Neuronal stem cell (in vitro differentiated cells): ENCODE measurements around the gene CREBL2.

Experiments used
- DNase-seq: peaks from one replicate; pipeline ENCODE4 v3.0.0-alpha.2; 2013; ENCODE audit warnings: low spot score
- H2AFZ ChIP-seq: one replicate; pipeline ENCODE4 v1.6.1; 2013; ENCODE audit warnings: mild to moderate bottlenecking, low read length, inconsistent platforms
- H2AK5ac ChIP-seq: 2 replicates; pipeline ENCODE4 v1.6.1; 2013; ENCODE audit warnings: low read depth, mild to moderate bottlenecking, inconsistent platforms, low read length, moderate library complexity, mixed read lengths
- H2BK120ac ChIP-seq: 2 replicates; pipeline ENCODE4 v1.6.1; 2013; ENCODE audit warnings: low read depth, mild to moderate bottlenecking, inconsistent platforms, low read length, moderate library complexity, mixed read lengths
- H2BK12ac ChIP-seq: one replicate; pipeline ENCODE4 v1.6.1; 2013; ENCODE audit warnings: low read length, inconsistent platforms
- H2BK15ac ChIP-seq: 2 replicates; pipeline ENCODE4 v1.6.1; 2013; ENCODE audit warnings: mild to moderate bottlenecking, low read length, inconsistent platforms, mixed read lengths
- H2BK5ac ChIP-seq: one replicate; pipeline ENCODE4 v1.6.1; 2013; ENCODE audit warnings: inconsistent platforms, mild to moderate bottlenecking, low read length, moderate library complexity
- H3K14ac ChIP-seq: one replicate; pipeline ENCODE4 v1.6.1; 2013; ENCODE audit warnings: low read length, inconsistent platforms
- H3K18ac ChIP-seq: 2 replicates; pipeline ENCODE4 v1.6.1; 2013; ENCODE audit warnings: low read length, inconsistent platforms
- H3K23ac ChIP-seq: 2 replicates; pipeline ENCODE4 v1.6.1; 2013; ENCODE audit warnings: low read depth, mild to moderate bottlenecking, mixed read lengths, low read length, inconsistent platforms; ENCODE audit not compliant: poor library complexity
- H3K27ac ChIP-seq: replicated peaks from 3 replicates; pipeline ENCODE4 v1.5.1; 2013; ENCODE audit warnings: low read length, inconsistent platforms
- H3K27me3 ChIP-seq, 3 experiments: 2 replicates each; pipeline ENCODE4 v1.6.1; 2013; ENCODE audit warnings: low read length in 3 of 3, mild to moderate bottlenecking in 2 of 3, inconsistent platforms in 1 of 3, low read depth in 1 of 3, mixed read lengths in 1 of 3, moderate library complexity in 1 of 3; ENCODE audit not compliant: control insufficient read depth in 3 of 3, insufficient read depth in 3 of 3
- H3K36me3 ChIP-seq, 2 donors: replicated peaks in 1 of 2; 2 replicates each; pipeline ENCODE4 v1.6.1; 2013; ENCODE audit warnings: low read length in 2 of 2; ENCODE audit not compliant: control insufficient read depth in 2 of 2, insufficient read depth in 2 of 2
- H3K4ac ChIP-seq: 2 replicates; pipeline ENCODE4 v1.6.1; 2013; ENCODE audit warnings: inconsistent platforms, mild to moderate bottlenecking, low read length, moderate library complexity
- H3K4me1 ChIP-seq, 2 donors: 1 replicate in 1 of 2; 2 replicates in 1 of 2; pipeline ENCODE4 v1.6.1; 2013; ENCODE audit warnings: low read length in 2 of 2, low read depth in 1 of 2; ENCODE audit not compliant: control insufficient read depth in 2 of 2, insufficient read depth in 1 of 2
- H3K4me2 ChIP-seq: one replicate; pipeline ENCODE4 v1.6.1; 2013; ENCODE audit warnings: mild to moderate bottlenecking, low read length, inconsistent platforms; ENCODE audit not compliant: insufficient read depth, poor library complexity, severe bottlenecking
- H3K4me3 ChIP-seq, 2 donors: 2 replicates each; pipeline ENCODE4 v1.5.1; 2013; ENCODE audit warnings: low read length in 2 of 2, mild to moderate bottlenecking in 2 of 2, inconsistent platforms in 1 of 2, moderate library complexity in 1 of 2
- H3K79me1 ChIP-seq: one replicate; pipeline ENCODE4 v1.6.1; 2013; ENCODE audit warnings: low read depth, mild to moderate bottlenecking, inconsistent platforms, low read length, moderate library complexity
- H3K9ac ChIP-seq: one replicate; pipeline ENCODE4 v1.6.1; 2013; ENCODE audit warnings: mild to moderate bottlenecking, low read depth, low read length, inconsistent platforms; ENCODE audit not compliant: poor library complexity
- H3K9me3 ChIP-seq, 2 donors: replicated peaks in 1 of 2; 2 replicates each; pipeline versions ENCODE3 to v1.6.1; 2013; ENCODE audit warnings: low read length in 2 of 2, mild to moderate bottlenecking in 2 of 2, inconsistent platforms in 1 of 2, low read depth in 1 of 2, mixed read lengths in 1 of 2, moderate library complexity in 1 of 2; ENCODE audit not compliant: control insufficient read depth in 2 of 2, insufficient read depth in 1 of 2
- H4K8ac ChIP-seq: one replicate; pipeline ENCODE4 v1.6.1; 2013; ENCODE audit warnings: low read depth, mild to moderate bottlenecking, inconsistent platforms, low read length, moderate library complexity
- H4K91ac ChIP-seq: one replicate; pipeline ENCODE4 v1.6.1; 2013; ENCODE audit warnings: low read length, low read depth, mild to moderate bottlenecking, inconsistent platforms; ENCODE audit not compliant: poor library complexity
- WGBS, 2 donors: extraction: QIAGEN DNeasy Blood & Tissue Kit; methylation state at CpG; one replicate each; pipeline ENCODE4 v1.1.7; 2013; ENCODE audit warnings: missing lambda C conversion rate in 2 of 2, mixed read lengths in 1 of 2; ENCODE audit not compliant: insufficient read length in 2 of 2, insufficient replicate concordance in 1 of 2; ENCODE audit errors: extremely low coverage in 2 of 2; 5-methylcytosine and 5-hydroxymethylcytosine counted together

Gene CREBL2

DNA sequence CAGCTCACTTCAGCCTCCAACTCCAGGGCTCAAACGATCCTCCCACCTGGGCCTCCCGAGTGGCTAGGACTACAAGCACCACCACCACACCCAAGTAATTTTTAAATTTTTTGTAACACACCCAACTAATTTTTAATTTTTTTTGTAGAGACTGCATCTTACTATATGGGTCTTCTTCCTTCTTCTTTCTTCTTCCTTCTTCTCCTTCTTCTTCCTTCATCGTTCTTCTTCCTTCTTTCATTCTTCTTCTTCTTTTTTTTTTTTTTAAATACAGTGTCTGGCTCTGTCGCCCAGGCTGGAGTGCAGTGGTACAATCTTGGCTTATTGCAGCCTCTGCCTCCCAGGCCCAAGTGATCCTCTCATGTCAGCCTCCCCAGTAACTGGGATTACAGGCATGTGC, 965 bp upstream of the CREBL2 start:
- H4K91ac ChIP-seq = no peak overlapping the region
- peak overlapping the region; percentile 80 for H3K27ac ChIP-seq
- no peak overlapping the region for H3K4me2 ChIP-seq
- H3K14ac ChIP-seq = no peak overlapping the region
- H4K8ac ChIP-seq = no peak overlapping the region
- no peaks in the 10 kb centered on the region for H3K27me3 ChIP-seq
- H2BK15ac ChIP-seq = no peak overlapping the region
- H3K9me3 ChIP-seq = no peaks in the 10 kb centered on the region
- H2BK5ac ChIP-seq = no peak overlapping the region
- H3K9ac ChIP-seq = peak overlapping the region; percentile 55
- H2BK120ac ChIP-seq = no peak overlapping the region
- 78% methylated on average over 1 of the region's 4 CpGs; no CpG with 5 or more reads in 1 of the 2 donors for WGBS, 2 donors
- no peak overlapping the region for H2AK5ac ChIP-seq
- no peak overlapping the region for H2BK12ac ChIP-seq
- H3K36me3 ChIP-seq = peaks cover 0 to 2% of the 10 kb centered on the region in 2 donors
- H3K4me1 ChIP-seq = peaks cover 2 to 3% of the 10 kb centered on the region in 2 donors
- H3K79me1 ChIP-seq = peaks cover 1% of the 10 kb centered on the region
- no peak overlapping the region for H3K4ac ChIP-seq
- no peak for DNase-seq
- H3K4me3 ChIP-seq = peak overlapping the region in 1 of 2 donors; percentile 77
- H3K18ac ChIP-seq = no peak overlapping the region
- H3K23ac ChIP-seq = no peak overlapping the region
- peak overlapping the region; percentile 92 for H2AFZ ChIP-seq

DNA sequence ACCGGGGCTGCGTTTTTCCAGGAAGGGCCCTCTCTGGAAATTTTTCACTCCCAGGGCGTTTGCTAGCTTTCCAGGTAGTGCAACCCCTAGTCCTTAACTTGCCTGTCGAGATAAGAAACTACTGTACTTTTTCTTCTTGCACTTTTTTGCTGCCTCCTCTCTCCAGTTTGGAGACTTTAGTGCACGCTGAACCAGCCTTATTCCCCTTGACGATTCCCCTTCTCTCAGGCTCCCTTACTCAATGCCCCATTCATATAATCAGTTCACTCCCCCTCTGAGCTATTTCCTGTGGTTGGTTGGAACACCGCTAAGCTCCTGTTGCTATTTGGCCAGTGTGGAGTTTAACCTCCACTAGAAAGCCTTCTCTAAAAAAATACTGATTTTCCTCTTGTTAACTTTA, 682 bp downstream of the CREBL2 start:
- H3K4me1 ChIP-seq = peaks cover 2 to 3% of the 10 kb centered on the region in 2 donors
- no peak overlapping the region for H3K14ac ChIP-seq
- no peak overlapping the region for H3K23ac ChIP-seq
- H3K18ac ChIP-seq = peak overlapping the region; percentile 92
- peak overlapping the region; percentile 46 for H2BK15ac ChIP-seq
- H2AK5ac ChIP-seq = peak overlapping the region; percentile 60
- peak overlapping the region; percentile 80 for H3K27ac ChIP-seq
- no peaks in the 10 kb centered on the region for H3K9me3 ChIP-seq
- H2AFZ ChIP-seq = peak overlapping the region; percentile 92
- no CpG with 5 or more reads among the region's 7 CpGs for WGBS, 2 donors
- H3K9ac ChIP-seq = peak overlapping the region; percentile 87
- H3K4me3 ChIP-seq = peak overlapping the region; percentile 77 to 90
- H4K8ac ChIP-seq = no peak overlapping the region
- no peaks in the 10 kb centered on the region for H3K27me3 ChIP-seq
- H3K79me1 ChIP-seq = peaks cover 1% of the 10 kb centered on the region
- H3K4me2 ChIP-seq = peak overlapping the region; percentile 72
- peak; percentile 15 for DNase-seq
- peak overlapping the region; percentile 65 for H2BK120ac ChIP-seq
- peak overlapping the region; percentile 79 for H2BK5ac ChIP-seq
- no peak overlapping the region for H2BK12ac ChIP-seq
- no peak overlapping the region for H4K91ac ChIP-seq
- H3K4ac ChIP-seq = no peak overlapping the region
- H3K36me3 ChIP-seq = peaks cover 0 to 2% of the 10 kb centered on the region in 2 donors

DNA sequence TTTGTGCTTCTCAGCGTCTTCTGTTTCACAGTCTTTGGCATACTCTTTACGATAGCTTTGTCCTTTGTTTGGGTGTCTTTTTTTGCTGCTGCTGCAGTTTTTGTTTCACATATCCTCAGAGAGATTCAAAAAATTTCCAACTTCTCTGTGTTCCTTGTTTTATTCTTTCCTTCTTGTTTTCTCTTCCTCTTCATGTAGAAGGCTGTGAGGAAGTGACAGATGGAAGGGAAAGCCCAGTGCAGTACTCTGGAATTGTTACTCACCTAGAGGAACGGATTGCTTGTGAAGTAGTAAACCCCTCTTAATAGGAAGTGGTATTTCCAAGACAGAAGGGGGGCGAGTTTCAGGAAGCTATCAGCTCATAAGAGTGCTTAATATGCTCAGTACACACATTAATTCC, 1.7 kb downstream of the CREBL2 start:
- no peak for DNase-seq

DNA sequence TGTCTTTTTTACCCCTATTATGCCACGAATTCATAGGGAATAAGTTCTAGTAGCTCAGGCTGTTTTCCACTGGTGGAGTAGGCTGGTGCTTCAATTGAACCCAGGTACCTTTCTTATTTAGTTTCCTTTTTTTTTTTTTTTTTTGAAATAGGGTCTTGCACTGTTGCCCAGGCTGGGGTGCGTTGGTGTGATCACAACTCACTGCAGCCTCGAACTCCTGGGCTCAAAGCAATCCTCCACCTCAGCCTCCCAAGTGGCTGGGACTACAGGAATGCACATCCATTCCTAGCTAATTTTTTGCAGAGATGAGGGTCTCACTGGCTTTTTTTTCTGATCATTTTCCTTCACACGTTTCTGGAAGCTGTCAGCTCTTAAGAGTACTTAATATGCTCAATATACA, 2.7 kb downstream of the CREBL2 start:
- no peaks in the 10 kb centered on the region for H3K27me3 ChIP-seq
- no peak overlapping the region for H3K4me2 ChIP-seq
- H2AK5ac ChIP-seq = no peak overlapping the region
- H3K14ac ChIP-seq = no peak overlapping the region
- no peak overlapping the region for H3K27ac ChIP-seq
- WGBS, 2 donors = no CpG with 5 or more reads among the region's 4 CpGs
- no peak overlapping the region for H3K18ac ChIP-seq
- H3K79me1 ChIP-seq = peaks cover 1% of the 10 kb centered on the region
- H3K36me3 ChIP-seq = peaks cover 0 to 2% of the 10 kb centered on the region in 2 donors
- DNase-seq = no peak
- H3K9me3 ChIP-seq = peaks cover 2 to 5% of the 10 kb centered on the region in 2 donors
- no peak overlapping the region for H2BK12ac ChIP-seq
- no peak overlapping the region for H2BK120ac ChIP-seq
- no peak overlapping the region for H4K8ac ChIP-seq
- no peak overlapping the region for H2BK5ac ChIP-seq
- H3K23ac ChIP-seq = no peak overlapping the region
- H2BK15ac ChIP-seq = no peak overlapping the region
- no peak overlapping the region for H3K4ac ChIP-seq
- H3K4me3 ChIP-seq = no peak overlapping the region
- no peak overlapping the region for H2AFZ ChIP-seq
- peaks cover 2 to 3% of the 10 kb centered on the region in 2 donors for H3K4me1 ChIP-seq
- no peak overlapping the region for H4K91ac ChIP-seq
- no peak overlapping the region for H3K9ac ChIP-seq

More for the DNA sequence above, 1.7 kb downstream of the CREBL2 start:
- H3K23ac ChIP-seq = no peak overlapping the region
- H2AK5ac ChIP-seq = no peak overlapping the region
- WGBS, 2 donors = no CpG with 5 or more reads among the region's 4 CpGs
- no peak overlapping the region for H2BK12ac ChIP-seq
- no peak overlapping the region for H3K14ac ChIP-seq
- no peaks in the 10 kb centered on the region for H3K9me3 ChIP-seq
- peaks cover 0 to 2% of the 10 kb centered on the region in 2 donors for H3K36me3 ChIP-seq
- no peak overlapping the region for H3K9ac ChIP-seq
- H3K4me1 ChIP-seq = peaks cover 2 to 3% of the 10 kb centered on the region in 2 donors
- no peak overlapping the region for H3K18ac ChIP-seq
- H3K27ac ChIP-seq = no peak overlapping the region
- no peak overlapping the region for H2BK15ac ChIP-seq
- H4K8ac ChIP-seq = no peak overlapping the region
- no peak overlapping the region for H2BK5ac ChIP-seq
- no peak overlapping the region for H2AFZ ChIP-seq
- no peak overlapping the region for H4K91ac ChIP-seq
- H3K4ac ChIP-seq = no peak overlapping the region
- H2BK120ac ChIP-seq = no peak overlapping the region
- H3K79me1 ChIP-seq = peaks cover 1% of the 10 kb centered on the region
- no peak overlapping the region for H3K4me2 ChIP-seq
- peak overlapping the region in 1 of 2 donors; percentile 11 for H3K4me3 ChIP-seq
- no peaks in the 10 kb centered on the region for H3K27me3 ChIP-seq
